Measurements from ENCODE around the gene ACSS2.

Gene ACSS2

GRCh38 chr20:34949120-34949519 is 72.7 kb downstream of the ACSS2 start:
- no peak for DNase-seq (ENCODE audit: low read depth, low spot score)

DNA sequence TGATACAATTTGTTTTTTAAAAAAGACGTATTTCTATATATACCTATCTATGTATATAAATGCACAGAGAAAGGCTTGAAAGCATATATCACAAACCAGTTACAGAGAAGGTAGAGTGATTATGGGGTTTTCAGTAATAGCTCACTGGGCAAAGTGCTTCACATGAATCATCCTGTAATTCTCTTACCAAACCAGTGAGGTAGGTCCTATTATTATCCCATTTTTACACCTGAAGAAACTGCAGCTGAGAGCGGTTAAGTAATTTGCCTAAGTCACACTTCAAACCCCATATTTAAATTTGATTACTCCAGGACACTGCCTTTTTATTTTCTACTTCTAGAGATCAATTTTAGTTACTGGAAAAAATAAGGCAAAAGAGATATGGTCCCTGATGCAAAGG is 74.8 kb downstream of the ACSS2 start:
- DNase-seq (ENCODE audit: low read depth, low spot score) = no peak

DNA sequence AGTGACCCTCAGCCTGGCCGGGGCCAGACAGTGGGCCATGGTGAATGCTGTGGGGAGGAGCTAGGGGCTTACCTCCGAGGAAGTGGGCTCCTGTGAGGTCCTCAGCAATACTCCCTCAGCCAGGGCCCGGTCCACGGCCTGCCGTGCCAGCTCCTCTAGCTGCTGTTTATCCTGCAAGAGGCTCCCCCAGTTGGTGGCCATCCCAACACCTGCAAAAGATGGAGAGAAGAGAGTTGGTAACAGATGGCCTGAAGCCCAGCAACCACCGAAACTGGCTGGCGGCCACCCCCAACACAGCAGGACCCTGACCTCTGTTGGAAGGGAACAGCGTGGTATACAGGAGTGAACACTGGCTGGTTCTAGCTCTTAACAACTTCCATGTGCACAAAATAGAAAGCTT is 75.2 kb downstream of the ACSS2 start:
- no peak for DNase-seq (ENCODE audit: low read depth, low spot score)

- peak; percentile 63 for DNase-seq (ENCODE audit: low read depth, low spot score)
Measured at GRCh38 chr20:34952671-34953070, 76.3 kb downstream of the ACSS2 start.

DNA sequence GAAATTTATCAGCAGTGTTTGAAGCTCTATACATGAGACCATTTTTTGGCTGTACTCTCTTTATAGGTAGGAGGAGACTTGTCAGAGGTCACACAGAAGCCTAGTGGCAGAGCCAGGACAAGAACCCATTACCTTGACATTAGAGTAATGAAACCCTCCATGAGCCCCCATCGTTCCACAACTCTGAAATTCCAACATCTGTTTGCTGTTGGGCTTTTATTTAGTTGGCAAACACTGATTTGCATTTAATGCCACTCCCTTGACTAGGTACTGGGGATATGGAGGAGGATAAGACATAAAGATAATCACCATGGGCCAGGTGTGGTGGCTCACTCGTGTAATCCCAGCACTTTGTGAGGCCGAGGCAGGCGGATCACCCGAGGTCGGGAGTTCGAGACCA is 77.5 kb downstream of the ACSS2 start:
- no peak for DNase-seq (ENCODE audit: low read depth, low spot score)

- no peak for DNase-seq (ENCODE audit: low read depth, low spot score)
Measured at GRCh38 chr20:34954904-34955230, 78.5 kb downstream of the ACSS2 start.

DNA sequence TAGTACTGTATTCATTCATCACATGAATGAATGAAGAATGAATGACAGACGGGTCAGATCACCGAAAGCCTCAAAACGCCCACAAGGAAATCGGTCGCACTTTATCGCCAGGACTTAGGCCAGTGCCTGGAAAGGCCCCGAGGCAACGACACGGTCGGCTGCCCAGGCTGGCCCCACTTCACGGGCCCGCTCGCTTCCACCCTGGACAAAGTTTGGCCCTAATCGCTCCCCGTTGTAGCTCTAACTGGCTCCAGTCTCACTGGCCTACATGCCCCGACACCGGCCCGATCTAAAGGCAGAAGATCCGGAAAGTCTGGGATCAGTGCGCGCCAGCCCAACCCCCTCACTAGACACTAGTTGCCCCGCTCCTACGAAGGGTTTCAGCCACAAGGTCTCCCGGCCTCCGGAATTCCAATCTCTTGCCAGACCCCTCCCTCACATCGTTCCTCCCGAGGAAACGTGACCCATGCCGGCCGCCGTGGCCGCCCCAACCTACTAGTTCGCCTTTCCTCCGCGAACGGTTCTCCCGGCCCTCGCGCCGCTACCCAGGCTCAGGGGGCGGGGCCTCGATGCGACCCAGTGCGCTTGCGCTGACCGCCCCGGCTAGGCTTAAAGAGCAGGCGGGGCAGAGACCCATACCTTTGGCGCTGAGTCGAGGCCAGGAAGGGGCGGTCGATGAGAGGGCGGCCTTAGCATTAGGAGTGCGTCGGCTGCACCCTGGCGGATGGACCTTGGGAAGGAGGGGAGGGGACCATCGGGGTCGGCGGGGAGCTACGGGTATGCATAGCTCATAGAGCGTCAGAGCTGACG is 79.0 kb downstream of the ACSS2 start, which contains the start of the genes GSS and MYH7B:
TSS of gene GSS (minus strand) at position 576 of the 810 bp plus-strand sequence. CDS start 3,954 bp downstream, outside the sequence.
TSS of gene MYH7B (plus strand) at position 638 of the 810 bp plus-strand sequence. CDS start 22,138 bp downstream, outside the sequence.
- DNase-seq (ENCODE audit: low read depth, low spot score) = peak; percentile 99

- DNase-seq (ENCODE audit: low read depth, low spot score) = no peak
Measured at GRCh38 chr20:34956041-34956458, 79.6 kb downstream of the ACSS2 start.

DNA sequence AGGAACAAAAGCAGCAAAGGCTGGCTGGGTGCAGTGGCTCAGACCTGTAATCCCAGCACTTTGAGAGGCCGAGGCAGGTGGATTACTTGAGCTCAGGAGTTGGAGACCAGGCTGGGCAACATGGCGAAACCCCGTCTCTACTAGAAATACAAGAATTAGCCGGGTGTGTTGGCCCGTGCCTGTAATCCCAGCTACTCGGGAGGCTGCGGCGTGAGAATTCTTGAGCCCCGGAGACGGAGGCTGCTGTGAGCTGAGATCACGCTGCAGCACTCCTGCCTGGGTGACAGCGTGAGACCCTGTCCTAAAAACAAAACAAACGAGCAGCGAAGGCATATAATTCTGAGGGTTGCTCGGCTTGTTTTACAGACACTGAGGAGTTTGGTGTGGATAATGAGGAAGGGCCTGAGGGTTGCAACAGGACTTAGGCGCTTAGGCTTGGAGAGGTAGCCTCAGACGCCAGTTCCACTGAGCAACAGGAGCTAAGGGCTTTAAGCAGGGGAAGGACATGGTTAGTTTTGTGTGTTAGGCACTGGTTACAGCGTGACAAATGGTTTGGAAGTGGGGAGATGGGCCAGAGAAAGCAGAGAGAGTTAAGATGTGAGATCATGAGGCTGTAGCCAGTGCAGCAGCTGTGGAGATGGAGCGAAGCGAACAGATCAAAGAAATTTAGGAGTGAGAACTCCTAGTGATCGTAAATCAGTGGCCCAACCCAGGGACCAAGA is 80.5 kb downstream of the ACSS2 start:
- DNase-seq (ENCODE audit: low read depth, low spot score) = no peak

- no peak for DNase-seq (ENCODE audit: low read depth, low spot score)
Measured at GRCh38 chr20:34964486-34964885, 88.1 kb downstream of the ACSS2 start.

DNA sequence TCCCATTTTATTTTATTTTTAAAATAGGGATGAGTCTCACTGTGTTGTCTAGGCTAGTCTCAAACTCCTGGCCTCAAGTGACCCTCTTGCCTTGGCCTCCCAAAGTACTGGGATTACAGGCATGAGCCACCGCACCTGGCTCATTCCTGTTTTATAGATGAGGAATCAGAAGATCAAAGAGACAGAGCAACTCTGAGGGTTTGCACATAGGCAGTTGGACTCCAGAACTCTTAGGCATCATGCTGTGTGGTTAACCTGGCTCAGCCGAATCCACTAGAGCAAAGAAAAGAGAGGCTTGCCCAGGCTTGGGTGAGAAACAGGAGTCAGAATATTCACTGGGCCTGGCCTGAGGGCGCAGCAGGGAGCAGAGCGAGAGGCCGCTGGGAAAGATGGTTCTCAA is 88.6 kb downstream of the ACSS2 start:
- no peak for DNase-seq (ENCODE audit: low read depth, low spot score)

DNA sequence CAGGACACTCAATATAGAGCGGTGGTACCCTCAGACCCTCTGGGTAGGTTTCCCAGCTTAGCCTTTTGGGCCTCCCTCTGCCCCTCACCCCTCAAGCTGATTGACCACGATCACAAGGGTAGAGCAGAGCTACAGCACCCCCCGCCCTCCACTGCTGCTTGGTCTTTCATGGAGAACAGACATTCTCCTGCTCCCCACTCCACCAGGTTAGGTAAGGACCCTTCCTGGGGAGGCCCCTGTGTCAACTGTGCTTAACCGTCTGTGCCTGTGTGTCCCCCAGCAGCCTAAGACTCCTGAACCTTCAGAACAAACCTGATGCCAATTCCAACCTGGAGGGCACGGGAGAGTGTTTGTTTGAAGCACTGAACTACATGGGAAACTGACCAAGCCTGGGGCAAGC is 91.0 kb downstream of the ACSS2 start:
- DNase-seq (ENCODE audit: low read depth, low spot score) = no peak

- DNase-seq (ENCODE audit: low read depth, low spot score) = no peak
Measured at GRCh38 chr20:34968042-34968775, 91.8 kb downstream of the ACSS2 start.

- no peak for DNase-seq (ENCODE audit: low read depth, low spot score)
Measured at GRCh38 chr20:34970193-34970840, 93.9 kb downstream of the ACSS2 start.

GRCh38 chr20:34970846-34971560 is 94.6 kb downstream of the ACSS2 start:
- no peak for DNase-seq (ENCODE audit: low read depth, low spot score)

DNA sequence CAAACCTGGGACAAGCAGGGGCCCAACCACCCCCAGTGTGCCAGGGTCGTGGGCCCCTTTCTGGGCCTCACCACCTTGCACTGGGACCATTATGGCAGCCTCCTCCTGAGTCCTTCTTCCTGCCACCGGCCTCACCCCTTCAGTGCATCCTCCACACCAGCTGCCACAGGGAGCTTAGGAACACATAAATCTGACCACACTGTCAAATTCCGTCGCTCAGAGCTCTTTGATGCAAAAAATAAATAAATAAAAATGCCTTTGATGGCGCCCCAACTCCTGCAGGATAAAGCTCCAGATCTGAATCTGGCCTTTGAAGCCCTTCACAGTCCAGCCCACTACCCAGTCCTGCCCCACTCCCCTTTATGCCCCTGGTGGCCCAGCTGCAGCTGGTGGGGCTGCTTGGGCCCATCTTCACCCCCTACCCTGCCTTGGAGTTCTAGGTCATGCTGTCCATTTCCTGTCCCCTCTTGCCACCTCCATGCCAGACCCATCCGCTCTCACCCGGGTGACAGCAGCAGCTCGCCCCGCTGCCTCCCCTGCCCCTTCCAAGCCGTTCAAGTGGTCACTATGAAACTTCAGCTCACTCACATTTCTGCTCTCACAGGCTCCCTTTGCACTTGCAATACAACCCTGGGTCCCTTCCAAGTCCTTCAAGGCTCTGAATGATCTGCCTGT is 95.3 kb downstream of the ACSS2 start:
- DNase-seq (ENCODE audit: low read depth, low spot score) = no peak

DNA sequence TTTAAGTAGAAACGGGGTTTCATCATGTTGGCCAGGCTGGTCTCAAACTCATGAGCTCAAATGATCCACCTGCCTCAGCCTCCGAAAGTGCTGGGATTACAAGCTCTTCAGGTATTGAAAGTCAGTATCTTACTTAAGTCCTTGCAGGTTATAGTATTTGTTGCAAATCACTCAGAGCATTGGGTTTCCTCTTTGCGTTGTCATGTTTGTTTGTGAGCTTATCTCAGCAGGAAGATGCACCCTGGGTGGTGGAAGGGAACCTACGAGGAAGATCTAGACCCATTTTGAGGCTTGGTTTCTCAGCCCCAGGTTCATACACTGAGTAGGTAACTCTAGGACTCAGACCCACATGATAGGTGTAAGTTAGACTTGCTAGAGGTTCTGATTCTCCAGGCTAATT is 97.8 kb downstream of the ACSS2 start:
- no peak for DNase-seq (ENCODE audit: low read depth, low spot score)

GRCh38 chr20:34976286-34976685 is 99.9 kb downstream of the ACSS2 start:
- no peak for DNase-seq (ENCODE audit: low read depth, low spot score)

Measured in astrocyte of the hippocampus (primary cell).